ENCODE measurements around the gene ADD1. TPM values are rescaled to one million over a fixed set of nuclear protein-coding genes. Genes with fewer than 3 reads are reported as not detected.

Gene ADD1
- total RNA-seq, 1 donor from 2014 or later = 131 TPM

DNA sequence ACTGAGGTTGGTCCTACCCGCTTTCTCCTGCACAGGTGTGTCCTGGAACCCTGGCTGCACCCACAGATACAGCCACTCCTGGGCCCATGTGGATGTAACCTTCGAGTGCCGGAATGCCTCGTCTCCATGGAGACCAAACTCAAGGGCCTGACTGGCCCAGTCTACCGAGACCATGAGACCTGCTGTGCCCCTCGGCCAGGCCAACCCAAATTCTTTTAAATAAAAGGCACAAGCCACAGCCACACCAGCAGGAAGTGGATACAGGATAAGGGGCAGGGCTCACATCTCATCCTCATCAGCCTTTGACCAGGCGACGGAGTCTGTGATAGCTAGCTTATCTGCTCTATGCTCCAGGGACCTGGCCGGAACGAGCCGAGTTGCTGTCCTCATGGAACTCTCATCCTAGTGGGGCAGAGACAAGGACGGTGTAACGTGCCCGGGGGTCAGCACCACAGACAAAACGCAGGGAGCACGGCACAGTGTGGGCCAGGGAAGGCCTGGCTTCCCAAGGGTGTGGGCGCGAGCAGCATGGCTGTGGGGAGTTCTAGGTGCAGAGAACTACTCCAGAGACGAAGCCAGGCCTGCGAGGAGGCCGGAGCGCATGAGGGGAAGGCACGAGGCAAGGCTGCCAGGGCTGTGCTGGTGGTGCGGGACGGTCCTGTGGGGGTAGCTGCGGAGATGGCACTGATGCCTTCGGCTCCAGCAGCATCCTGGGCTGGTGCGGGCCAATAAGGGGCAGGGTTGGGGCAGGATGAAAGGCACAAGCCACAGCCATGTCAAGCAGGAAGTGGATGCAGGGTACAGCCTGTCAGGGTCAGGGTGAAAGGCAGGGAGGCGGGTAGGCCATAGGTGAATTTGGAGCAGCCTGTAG lies 96.9 kb downstream of the ADD1 start:
- H3K4me2 ChIP-seq = no peak overlapping the region
- H3K27me3 ChIP-seq = no peaks in the 10 kb centered on the region
- peaks cover 13% of the 10 kb centered on the region for H3F3A ChIP-seq (ENCODE audit: low read depth)
- peaks cover 29% of the 10 kb centered on the region for H4K20me1 ChIP-seq (ENCODE audit: low read depth)
- H3K4me3 ChIP-seq = no peak overlapping the region
- peak overlapping the region; percentile 53 for H3K4me3 Mint-ChIP-seq
- peaks cover 16% of the 10 kb centered on the region for H3K79me2 ChIP-seq (ENCODE audit: low read depth)
- H3K27ac Mint-ChIP-seq = no peak overlapping the region
- H3K4me1 ChIP-seq = peaks cover 9% of the 10 kb centered on the region
- H2AFZ ChIP-seq (replicated peaks) = no peak overlapping the region
- peaks cover 17% of the 10 kb centered on the region for H3K36me3 Mint-ChIP-seq
- no peak for DNase-seq (ENCODE audit: low spot score)
- H3K27ac ChIP-seq = no peak overlapping the region
- TF ChIP-seq EZH2phosphoT487 (IDR thresholded peaks at IDR 0.05) (no peak), EZH2 (IDR thresholded peaks at IDR 0.05) (no peak)
- no peaks in the 10 kb centered on the region for H3K9me3 Mint-ChIP-seq
- no peaks in the 10 kb centered on the region for H3K36me3 ChIP-seq
- peaks cover 13% of the 10 kb centered on the region for H3K27me3 Mint-ChIP-seq (ENCODE audit: insufficient read depth, low read depth)
- H3K9me3 ChIP-seq (ENCODE audit: low read depth) = no peaks in the 10 kb centered on the region
- peaks cover 15% of the 10 kb centered on the region for H3K4me1 Mint-ChIP-seq
- H3K9ac ChIP-seq = no peak overlapping the region

DNA sequence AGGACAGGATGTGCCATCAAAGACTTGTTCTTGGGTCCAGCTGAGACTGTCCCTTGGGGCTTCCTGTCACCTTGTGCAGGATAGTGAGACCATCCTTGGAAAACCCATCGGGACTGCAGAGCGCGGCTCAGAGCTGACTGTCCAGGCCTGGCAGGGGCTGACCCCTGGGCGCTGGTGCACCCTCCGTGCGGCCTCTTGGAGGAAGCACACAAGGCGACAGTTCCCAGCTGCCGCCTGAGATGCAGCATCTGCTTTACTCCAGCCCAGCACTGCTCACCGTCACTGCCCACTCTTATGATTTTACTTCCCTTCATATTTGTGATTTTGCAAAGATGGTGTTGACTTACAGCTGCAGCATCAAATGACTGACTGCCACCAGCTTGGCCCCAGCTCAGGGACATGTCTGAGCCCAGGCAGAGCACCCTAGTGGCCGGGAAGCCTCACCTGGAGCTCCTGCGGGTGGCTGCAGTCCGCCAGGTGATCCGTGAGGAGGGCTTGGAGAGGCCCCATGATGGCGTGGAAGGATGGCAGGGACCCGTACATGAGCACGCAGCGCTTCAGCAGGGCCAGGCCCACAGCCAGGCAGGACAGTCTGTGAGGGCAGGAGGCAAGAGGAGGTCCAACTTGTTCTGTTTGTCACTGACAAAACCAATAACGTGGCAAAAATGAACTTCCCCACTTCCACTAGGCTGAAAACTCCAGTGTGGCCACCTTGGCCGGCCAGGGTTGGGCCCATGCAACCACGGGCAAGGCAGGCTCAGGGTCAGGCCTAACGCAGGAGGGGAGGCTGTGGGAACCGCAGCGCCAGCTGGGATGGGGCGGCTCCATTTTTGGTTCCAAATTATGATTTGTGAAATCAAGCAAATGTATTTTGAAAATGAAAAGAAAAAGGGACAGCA lies 97.7 kb downstream of the ADD1 start:
- peaks cover 21% of the 10 kb centered on the region for H3K36me3 Mint-ChIP-seq
- DNase-seq (ENCODE audit: low spot score) = no peak
- H3K27ac Mint-ChIP-seq = no peak overlapping the region

DNA sequence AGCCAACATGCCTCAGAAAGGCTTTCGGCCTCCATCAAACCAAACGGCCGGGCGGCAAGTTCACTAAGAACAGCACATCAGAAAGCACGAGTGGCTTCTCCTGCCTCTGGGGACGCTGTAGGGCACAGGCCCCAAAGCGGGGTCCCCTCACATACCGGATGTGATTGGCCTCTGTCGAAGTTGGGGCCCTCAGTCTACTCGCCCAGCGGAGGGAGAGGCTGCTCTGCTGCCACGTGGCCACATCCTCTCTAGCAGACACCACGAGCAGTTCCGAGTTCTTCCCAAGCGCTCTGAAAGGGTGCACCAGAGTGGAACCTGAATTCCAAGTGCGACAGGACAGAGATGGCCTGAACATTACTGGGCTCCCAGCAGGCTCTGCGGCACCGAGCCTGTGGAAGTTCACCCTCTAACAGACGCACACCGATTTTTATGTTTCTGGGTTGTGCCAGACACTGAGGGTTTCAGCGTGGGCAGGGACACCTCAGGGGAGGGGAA lies 98.4 kb downstream of the ADD1 start:
- peaks cover 13% of the 10 kb centered on the region for H4K20me1 ChIP-seq (ENCODE audit: low read depth)
- Mint-ChIP-seq H3K27me3 (ENCODE audit: insufficient read depth, low read depth) (peaks cover 5% of the 10 kb centered on the region), H3K4me3 (no peak overlapping the region), H3K36me3 (peaks cover 22% of the 10 kb centered on the region), H3K4me1 (peaks cover under 1% of the 10 kb centered on the region), H3K27ac (no peak overlapping the region), H3K9me3 (no peaks in the 10 kb centered on the region)
- no peak for DNase-seq (ENCODE audit: low spot score)
- H3K27ac ChIP-seq = no peak overlapping the region
- no peak overlapping the region for H2AFZ ChIP-seq (replicated peaks)
- peaks cover under 1% of the 10 kb centered on the region for H3K79me2 ChIP-seq (ENCODE audit: low read depth)
- no peaks in the 10 kb centered on the region for H3K27me3 ChIP-seq
- TF ChIP-seq, protein P1, sequence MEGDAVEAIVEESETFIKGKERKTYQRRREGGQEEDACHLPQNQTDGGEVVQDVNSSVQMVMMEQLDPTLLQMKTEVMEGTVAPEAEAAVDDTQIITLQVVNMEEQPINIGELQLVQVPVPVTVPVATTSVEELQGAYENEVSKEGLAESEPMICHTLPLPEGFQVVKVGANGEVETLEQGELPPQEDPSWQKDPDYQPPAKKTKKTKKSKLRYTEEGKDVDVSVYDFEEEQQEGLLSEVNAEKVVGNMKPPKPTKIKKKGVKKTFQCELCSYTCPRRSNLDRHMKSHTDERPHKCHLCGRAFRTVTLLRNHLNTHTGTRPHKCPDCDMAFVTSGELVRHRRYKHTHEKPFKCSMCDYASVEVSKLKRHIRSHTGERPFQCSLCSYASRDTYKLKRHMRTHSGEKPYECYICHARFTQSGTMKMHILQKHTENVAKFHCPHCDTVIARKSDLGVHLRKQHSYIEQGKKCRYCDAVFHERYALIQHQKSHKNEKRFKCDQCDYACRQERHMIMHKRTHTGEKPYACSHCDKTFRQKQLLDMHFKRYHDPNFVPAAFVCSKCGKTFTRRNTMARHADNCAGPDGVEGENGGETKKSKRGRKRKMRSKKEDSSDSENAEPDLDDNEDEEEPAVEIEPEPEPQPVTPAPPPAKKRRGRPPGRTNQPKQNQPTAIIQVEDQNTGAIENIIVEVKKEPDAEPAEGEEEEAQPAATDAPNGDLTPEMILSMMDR (IDR thresholded peaks at IDR 0.05) = no peak
- TF ChIP-seq EZH2phosphoT487 (IDR thresholded peaks at IDR 0.05) (no peak), EZH2 (IDR thresholded peaks at IDR 0.05) (no peak)
- no peaks in the 10 kb centered on the region for H3K4me1 ChIP-seq
- peaks cover 6% of the 10 kb centered on the region for H3F3A ChIP-seq (ENCODE audit: low read depth)
- no peaks in the 10 kb centered on the region for H3K9me3 ChIP-seq (ENCODE audit: low read depth)
- H3K36me3 ChIP-seq = no peaks in the 10 kb centered on the region
- H3K4me3 ChIP-seq = no peak overlapping the region
- H3K9ac ChIP-seq = no peak overlapping the region
- H3K4me2 ChIP-seq = no peak overlapping the region

More for the DNA sequence above, 97.7 kb downstream of the ADD1 start:
- Histone ChIP-seq H3K27ac (no peak overlapping the region), H3K4me1 (no peaks in the 10 kb centered on the region), H4K20me1 (ENCODE audit: low read depth) (peaks cover 20% of the 10 kb centered on the region), H3K36me3 (no peaks in the 10 kb centered on the region), H3K4me3 (no peak overlapping the region), H2AFZ (replicated peaks) (no peak overlapping the region), H3F3A (ENCODE audit: low read depth) (peaks cover 6% of the 10 kb centered on the region), H3K79me2 (ENCODE audit: low read depth) (peaks cover 7% of the 10 kb centered on the region), H3K9ac (no peak overlapping the region), H3K4me2 (no peak overlapping the region), H3K27me3 (no peaks in the 10 kb centered on the region), H3K9me3 (ENCODE audit: low read depth) (no peaks in the 10 kb centered on the region)
- Mint-ChIP-seq H3K9me3 (no peaks in the 10 kb centered on the region), H3K4me1 (peaks cover 7% of the 10 kb centered on the region), H3K4me3 (no peak overlapping the region), H3K27me3 (ENCODE audit: insufficient read depth, low read depth) (peaks cover 12% of the 10 kb centered on the region)
- TF ChIP-seq EZH2phosphoT487 (IDR thresholded peaks at IDR 0.05) (no peak), EZH2 (IDR thresholded peaks at IDR 0.05) (no peak)
- TF ChIP-seq, protein P1 (IDR thresholded peaks at IDR 0.05) = no peak

Data from neural progenitor cell (in vitro differentiated cells).